Activated T-cell treated with anti-CD3 and anti-CD28 coated beads, Interleukin-2, amount 50 U/mL, for 4 hours (primary cell): ENCODE results near the gene TLR6. TPM values are rescaled to one million over a fixed set of nuclear protein-coding genes. Genes with fewer than 3 reads are reported as not detected.

Experiments used
- ATAC-seq, 2 donors: fragments of 200-7000 bp; cut with Tn5 transposase; one replicate each; pipeline ENCODE4 v1.10.0; 2021
- DNase-seq: peaks from one replicate; pipeline ENCODE4 v3.0.0-alpha.2; 2020
- H3K27me3 Mint-ChIP-seq: one replicate; pipeline ENCODE4 v1.8.0; 2021; ENCODE audit warnings: low read depth, mixed read lengths
- H3K36me3 Mint-ChIP-seq: one replicate; pipeline ENCODE4 v1.8.0; 2022; ENCODE audit warnings: mixed read lengths; ENCODE audit not compliant: insufficient read depth
- H3K4me1 Mint-ChIP-seq: one replicate; pipeline ENCODE4 v1.8.0; 2021; ENCODE audit warnings: low read depth, mixed read lengths
- H3K4me3 Mint-ChIP-seq: one replicate; pipeline ENCODE4 v1.8.0; 2021; ENCODE audit warnings: mild to moderate bottlenecking, moderate library complexity, mixed read lengths
- H3K9me3 Mint-ChIP-seq: one replicate; pipeline ENCODE4 v1.8.0; 2021; ENCODE audit warnings: mixed read lengths
- total RNA-seq, 3 donors: library from RNA; stranded (reverse); gene quantifications; one replicate each; pipeline ENCODE4 v1.2.1, GENCODE V29; 2021

The TLR6 gene
- total RNA-seq, 3 donors from 2014 or later, result 0.73 to 1.9 (median 0.95) TPM

DNA sequence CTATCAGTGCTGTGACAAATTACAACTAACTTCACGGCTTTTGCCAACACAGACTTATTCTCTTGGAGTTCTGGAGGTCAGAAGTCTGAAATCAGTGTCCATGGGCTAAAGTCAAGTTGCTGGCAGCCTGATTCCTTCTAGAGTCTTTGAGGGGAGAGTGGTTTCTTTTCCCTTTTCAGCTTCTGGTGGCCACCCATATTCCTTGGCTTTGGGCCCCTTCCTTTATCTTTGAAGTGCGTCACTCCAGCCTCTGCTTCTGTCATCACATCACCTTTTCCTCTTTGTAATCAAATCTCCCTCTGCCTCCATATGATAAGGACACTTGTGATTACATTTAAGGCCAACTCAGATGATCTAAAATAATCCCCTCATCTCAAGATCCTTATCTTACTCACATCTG is 20.0 kb upstream of the TLR6 start:
- Mint-ChIP-seq H3K4me3 (no peak overlapping the region), H3K36me3 (no peaks in the 10 kb centered on the region), H3K9me3 (no peaks in the 10 kb centered on the region), H3K27me3 (no peaks in the 10 kb centered on the region), H3K4me1 (no peaks in the 10 kb centered on the region)
- no peak for DNase-seq
- ATAC-seq, result no peak

DNA sequence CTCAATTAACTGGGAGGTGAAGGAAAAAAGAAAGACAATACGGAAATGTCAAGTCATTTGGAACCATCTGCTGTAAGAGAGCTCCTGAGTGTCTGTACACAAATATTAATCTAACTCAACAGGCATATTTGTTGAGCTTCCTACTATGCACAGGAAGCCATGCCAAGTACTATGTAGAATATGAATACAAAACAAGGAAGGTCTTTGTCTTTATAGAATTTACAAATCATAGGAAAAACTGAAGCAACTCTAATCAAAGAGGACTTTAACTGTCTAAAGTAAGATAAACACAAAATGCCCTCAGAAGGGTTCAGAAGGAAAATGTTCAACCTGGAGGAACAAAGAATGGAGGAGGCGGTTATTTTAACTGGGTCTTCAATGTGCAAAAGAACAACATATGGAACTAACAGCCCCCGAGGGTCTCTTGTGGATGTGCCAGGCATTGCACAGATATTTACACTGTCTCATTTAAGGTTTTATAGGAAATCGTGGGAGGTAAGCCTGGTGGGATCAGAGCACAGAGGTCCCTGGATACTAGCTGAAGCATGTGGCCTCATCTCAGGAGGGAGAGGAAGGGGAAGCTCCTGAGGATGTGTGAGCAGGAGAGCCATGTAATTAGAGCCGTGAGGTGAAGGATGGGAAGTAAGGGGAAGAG is 16.8 kb upstream of the TLR6 start:
- H3K4me3 Mint-ChIP-seq, result no peak overlapping the region
- ATAC-seq (no peak), DNase-seq (no peak)

DNA sequence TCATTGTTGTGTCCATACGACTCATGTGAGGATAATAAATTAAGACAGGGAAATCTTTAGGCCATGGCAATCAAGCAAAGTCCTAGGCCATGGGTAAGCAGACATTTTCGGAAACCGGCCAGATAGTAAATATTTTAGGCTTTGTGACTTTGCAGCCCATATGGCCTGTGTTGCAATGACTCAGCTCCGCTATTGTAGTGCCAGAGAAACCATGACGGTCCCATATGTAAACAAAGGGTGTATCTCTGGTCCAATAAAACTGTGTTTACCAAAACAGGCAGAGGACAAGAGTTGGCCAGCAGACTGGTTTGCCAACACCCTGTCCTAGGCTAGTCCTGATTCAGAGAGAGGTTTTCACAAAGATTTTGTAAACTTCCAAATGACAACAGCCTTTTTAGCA is 16.0 kb upstream of the TLR6 start:
- Mint-ChIP-seq H3K27me3 (peaks cover 6% of the 10 kb centered on the region), H3K36me3 (no peaks in the 10 kb centered on the region), H3K4me3 (no peak overlapping the region), H3K9me3 (no peaks in the 10 kb centered on the region), H3K4me1 (peaks cover 3% of the 10 kb centered on the region)
- DNase-seq (no peak), ATAC-seq (no peak)

More for the DNA sequence above, 16.8 kb upstream of the TLR6 start:
- H3K36me3 Mint-ChIP-seq, result no peaks in the 10 kb centered on the region
- H3K4me1 Mint-ChIP-seq, result peaks cover 2% of the 10 kb centered on the region
- H3K27me3 Mint-ChIP-seq, result peaks cover 3% of the 10 kb centered on the region
- no peaks in the 10 kb centered on the region for H3K9me3 Mint-ChIP-seq

DNA sequence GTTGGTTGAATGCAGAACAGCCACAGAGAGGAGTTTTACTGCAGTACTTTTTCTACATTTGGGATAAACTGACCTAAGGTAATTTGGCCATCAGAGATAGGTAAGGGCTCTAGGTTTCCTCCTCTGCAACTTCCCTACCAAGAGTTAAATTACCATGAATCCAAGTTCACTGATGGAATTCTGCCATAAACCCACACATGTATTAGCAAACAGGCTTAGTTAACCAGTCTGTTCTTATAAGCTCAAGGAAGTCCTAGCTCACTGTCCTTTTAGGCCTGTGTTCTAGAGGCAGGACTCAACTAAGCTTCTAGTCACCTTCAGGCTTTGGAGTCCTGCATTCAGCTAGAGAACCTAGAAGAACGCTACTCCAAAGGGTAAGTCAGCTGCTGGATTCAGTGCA is 15.0 kb upstream of the TLR6 start:
- Mint-ChIP-seq H3K27me3 (peaks cover 10% of the 10 kb centered on the region), H3K9me3 (no peaks in the 10 kb centered on the region), H3K4me1 (peaks cover 8% of the 10 kb centered on the region), H3K4me3 (no peak overlapping the region), H3K36me3 (no peaks in the 10 kb centered on the region)
- no peak for DNase-seq
- no peak for ATAC-seq

DNA sequence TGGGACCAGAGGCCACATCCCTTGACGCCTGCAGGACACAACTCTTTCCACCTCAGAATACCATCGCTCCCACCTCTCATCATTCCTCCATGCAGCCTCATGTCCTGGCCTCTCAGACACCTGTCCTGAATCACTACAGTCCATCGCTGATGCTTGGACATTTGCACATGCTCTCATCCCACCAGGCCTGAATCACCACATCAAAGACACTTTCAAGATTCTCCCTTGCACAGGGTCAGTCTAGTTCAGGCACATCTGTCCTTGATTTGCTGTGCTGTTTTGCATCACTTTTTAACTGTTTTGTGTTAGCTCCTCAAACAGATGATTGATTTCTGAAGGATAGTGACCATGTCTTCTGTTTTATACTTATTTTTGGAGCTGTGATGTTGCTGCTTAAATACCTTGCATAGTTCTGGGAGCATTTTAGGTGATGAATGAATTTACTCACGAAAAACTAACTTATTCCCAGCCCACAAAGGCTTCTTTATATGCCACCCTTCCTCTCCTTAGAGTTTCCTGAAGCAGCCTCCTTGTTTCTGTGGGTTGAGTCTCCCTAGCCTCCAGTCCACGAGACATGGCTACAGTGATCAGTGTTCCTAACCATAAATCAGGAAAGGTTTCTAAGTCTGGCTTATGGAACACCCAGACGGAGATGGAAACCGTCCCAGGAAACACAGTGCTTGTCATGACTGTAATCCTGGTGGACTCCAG is 13.6 kb upstream of the TLR6 start:
- DNase-seq (no peak), ATAC-seq (no peak)
- Mint-ChIP-seq H3K4me1 (peaks cover 13% of the 10 kb centered on the region), H3K9me3 (no peaks in the 10 kb centered on the region), H3K36me3 (no peaks in the 10 kb centered on the region), H3K4me3 (no peak overlapping the region), H3K27me3 (peaks cover 11% of the 10 kb centered on the region)

DNA sequence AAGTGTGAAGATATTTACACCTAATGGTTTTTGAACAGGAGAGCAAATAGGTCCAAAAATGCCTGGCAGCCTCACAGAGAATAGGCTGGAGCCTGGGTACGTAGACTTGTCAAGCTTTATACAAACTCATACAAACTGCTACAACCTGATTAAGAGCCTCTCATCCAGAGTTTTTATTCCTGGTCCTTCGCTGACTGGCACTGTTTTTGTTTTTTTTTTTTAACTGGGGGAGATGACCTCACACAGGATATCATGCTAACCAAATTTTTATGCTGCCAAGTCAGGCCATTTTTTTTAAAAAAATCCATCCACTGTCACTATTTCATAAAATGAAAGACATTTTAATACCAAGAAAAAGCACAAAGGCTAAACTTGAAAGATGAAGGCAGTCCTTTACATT is 12.9 kb upstream of the TLR6 start:
- H3K27me3 Mint-ChIP-seq, result peaks cover 12% of the 10 kb centered on the region
- H3K9me3 Mint-ChIP-seq, result no peaks in the 10 kb centered on the region
- H3K4me1 Mint-ChIP-seq, result peaks cover 13% of the 10 kb centered on the region
- ATAC-seq (no peak), DNase-seq (no peak)
- no peak overlapping the region for H3K4me3 Mint-ChIP-seq
- H3K36me3 Mint-ChIP-seq, result no peaks in the 10 kb centered on the region

DNA sequence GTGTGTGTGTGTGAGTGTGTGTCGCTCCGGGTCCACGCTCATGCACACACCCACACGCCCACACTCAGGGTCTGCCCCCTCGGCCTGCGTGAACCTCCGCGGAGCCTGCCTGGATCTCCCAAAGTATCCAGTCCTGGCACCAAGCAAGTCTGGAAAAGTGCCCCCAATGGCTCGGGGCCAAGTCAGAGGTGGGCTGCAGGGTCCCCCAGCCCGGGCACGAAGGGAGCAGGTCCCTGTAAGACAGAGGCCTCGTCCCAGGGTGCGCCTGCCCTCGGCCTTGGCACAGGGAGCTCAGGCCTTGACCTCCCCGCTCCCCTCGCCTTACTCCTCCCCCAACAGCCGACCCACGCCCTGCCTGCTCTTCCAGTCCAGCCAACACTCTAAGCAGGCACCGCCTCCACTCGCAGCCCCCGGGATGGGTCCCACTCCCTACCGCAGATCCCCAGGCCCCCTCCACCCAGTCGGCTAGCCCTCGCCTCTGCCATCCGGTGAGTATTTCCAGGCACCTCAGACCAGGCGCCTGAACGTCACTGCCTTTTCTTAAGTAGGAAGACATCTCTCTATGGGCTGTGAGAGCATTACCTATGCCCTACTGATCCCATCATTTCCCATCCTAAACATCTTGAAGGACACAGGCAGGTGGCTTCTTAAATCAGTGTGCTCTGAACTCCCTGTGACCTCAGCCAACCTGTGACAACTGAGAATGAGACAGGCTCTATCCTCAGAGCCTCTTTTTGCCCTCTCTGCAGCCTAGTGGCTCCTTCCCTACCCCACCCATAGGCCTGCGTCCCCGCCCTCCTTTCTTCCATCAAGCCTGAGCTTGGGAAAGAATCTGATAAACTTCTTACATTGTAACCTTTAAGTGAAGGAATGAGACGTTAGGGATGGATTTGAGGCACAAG is 11.7 kb upstream of the TLR6 start:
- DNase-seq (no peak), ATAC-seq (peak in 1 of 2 donors; percentile 12)
- Mint-ChIP-seq H3K4me1 (peaks cover 13% of the 10 kb centered on the region), H3K36me3 (no peaks in the 10 kb centered on the region), H3K4me3 (peak overlapping the region; percentile 59), H3K9me3 (no peaks in the 10 kb centered on the region), H3K27me3 (peaks cover 12% of the 10 kb centered on the region)

DNA sequence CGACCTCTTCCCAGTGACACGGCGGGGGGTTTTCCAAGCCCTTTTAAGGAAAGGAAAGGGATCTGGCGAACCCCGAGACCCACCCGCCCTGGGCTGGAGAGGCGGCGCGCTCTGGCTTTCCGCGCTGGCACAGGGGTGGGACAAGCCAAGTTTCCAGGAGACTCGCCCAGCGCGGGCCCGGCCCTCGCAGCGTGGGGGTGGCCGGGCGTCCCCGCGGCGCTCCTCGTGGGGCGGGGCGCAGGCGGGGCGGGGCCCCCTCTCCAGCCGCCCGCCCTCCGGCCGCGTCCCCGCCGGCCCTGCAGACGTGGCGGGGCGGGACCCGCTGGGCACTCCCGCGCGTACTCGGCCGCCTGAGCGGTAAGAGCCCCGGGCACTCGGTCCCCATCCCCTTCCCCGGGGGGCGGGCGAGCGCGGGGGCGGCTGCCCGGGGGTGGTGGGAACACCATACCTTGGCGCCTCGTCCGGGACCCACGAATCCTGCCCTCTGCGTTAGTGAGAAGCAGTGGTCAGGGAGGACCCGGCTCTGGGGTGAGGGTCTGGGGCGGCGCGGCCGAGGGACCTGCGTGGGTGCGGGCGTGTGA is 11.0 kb upstream of the TLR6 start, which contains the start of gene FAM114A1:
Gene FAM114A1 (plus strand): TSS at position 329 of the 581 bp plus-strand sequence. CDS start 10,273 bp downstream, outside the sequence.
- Mint-ChIP-seq H3K27me3 (peaks cover 16% of the 10 kb centered on the region), H3K4me1 (peaks cover 13% of the 10 kb centered on the region), H3K9me3 (no peaks in the 10 kb centered on the region), H3K4me3 (peak within 1 kb of the TSS; percentile 67), H3K36me3 (no peaks in the 10 kb centered on the region)
- ATAC-seq (peak; percentile 84 to 88), DNase-seq (no peak)

DNA sequence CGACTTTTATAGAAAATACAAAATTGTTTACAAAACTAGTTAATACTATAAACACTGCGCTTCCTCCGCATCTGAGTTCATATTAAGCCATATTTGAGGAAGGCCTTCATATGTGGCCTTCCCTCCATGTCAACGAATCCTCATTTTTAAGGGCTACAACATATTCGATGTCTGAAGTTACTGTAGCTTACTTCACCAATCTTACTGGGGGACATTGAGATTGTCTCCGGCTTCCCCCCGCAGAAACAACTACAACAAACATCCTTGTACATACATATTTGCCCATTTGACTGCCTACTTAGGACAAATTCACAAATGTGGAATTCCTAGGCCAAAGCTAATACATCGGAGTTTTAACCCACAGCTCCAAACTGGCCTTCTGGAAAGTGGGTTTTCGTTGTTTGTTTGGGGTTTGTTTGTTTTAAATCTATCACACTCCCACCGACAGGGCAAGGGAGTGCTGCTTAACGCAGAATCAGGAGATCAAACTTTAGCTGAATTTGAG is 10.4 kb upstream of the TLR6 start:
- peaks cover 13% of the 10 kb centered on the region for H3K4me1 Mint-ChIP-seq
- DNase-seq (no peak), ATAC-seq (no peak)
- no peaks in the 10 kb centered on the region for H3K9me3 Mint-ChIP-seq
- H3K4me3 Mint-ChIP-seq, result peak overlapping the region; percentile 67
- H3K27me3 Mint-ChIP-seq, result peaks cover 16% of the 10 kb centered on the region
- H3K36me3 Mint-ChIP-seq, result no peaks in the 10 kb centered on the region

DNA sequence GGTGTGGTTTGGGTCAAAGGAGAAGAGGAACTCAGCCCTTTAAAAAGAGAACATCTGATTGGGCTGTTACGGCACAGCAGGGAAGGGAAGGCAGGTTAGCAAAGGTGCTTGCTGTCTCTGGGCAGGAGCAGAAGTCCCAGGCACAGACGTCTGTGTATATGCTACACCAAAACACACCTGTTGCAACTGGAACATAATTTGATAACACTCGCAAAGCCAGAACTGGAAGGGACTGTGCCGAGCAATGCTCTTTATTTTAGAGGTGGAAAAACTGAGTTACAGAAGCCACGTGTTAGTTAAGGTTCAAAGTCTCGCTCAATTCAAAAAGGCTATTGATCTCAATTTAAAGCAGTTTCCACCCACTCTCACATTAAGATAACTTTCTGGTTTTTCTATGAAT is 8.8 kb upstream of the TLR6 start:
- Mint-ChIP-seq H3K27me3 (peaks cover 16% of the 10 kb centered on the region), H3K4me1 (peaks cover 20% of the 10 kb centered on the region), H3K4me3 (no peak overlapping the region), H3K36me3 (no peaks in the 10 kb centered on the region), H3K9me3 (no peaks in the 10 kb centered on the region)
- no peak for DNase-seq
- ATAC-seq, result no peak

DNA sequence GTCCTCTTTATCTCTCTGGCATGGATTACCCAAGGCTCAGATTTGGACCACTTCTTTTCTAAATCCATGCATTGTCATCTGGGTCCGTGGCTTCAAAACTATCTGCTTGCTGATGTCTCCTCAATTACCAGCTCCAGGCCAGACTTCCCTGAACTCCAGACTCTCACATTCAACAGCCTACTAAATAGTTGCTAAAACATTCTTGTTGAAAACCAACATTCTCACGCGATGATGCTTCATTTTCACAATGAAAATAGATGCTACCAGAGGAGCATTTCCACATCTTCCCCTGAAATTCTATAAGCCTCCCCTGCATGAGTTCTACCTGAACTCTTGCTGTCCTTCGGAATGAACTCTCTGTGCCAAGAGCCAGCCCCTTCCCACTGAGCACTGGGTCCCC is 5.2 kb upstream of the TLR6 start:
- H3K9me3 Mint-ChIP-seq, result no peaks in the 10 kb centered on the region
- ATAC-seq (no peak), DNase-seq (no peak)
- peaks cover 26% of the 10 kb centered on the region for H3K4me1 Mint-ChIP-seq
- H3K27me3 Mint-ChIP-seq, result peaks cover 5% of the 10 kb centered on the region
- no peak overlapping the region for H3K4me3 Mint-ChIP-seq
- H3K36me3 Mint-ChIP-seq, result no peaks in the 10 kb centered on the region

DNA sequence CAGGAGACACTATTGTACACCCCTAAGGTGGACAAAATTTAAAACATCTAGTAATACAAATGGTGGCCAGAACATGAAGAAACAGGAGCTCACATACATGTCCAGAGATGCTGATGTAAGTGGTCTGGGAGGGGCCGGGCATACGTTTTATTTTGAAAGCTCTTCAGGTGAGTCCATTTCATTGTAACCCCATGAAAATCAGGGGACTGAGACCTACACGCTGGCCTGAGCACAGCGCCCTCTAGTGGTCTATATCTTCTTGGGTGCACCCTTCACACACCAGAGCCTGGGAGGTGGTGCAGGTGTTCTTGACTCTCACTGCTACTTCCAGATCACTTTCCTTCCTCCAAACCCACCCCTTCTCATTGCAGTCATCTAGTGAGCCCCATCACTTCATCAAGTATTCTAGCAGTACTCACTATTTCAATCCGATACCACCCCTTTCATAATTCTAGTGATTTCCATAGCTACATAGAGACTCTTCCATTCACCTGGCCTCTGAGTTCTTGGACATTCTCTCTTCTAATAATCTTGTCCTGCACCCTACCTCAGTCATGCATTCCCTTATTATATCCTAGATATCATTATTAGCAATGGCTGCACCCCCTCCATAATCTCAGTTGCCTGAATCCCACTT is 4.3 kb upstream of the TLR6 start:
- ATAC-seq (peak; percentile 42 to 65), DNase-seq (peak; percentile 47)
- Mint-ChIP-seq H3K9me3 (no peaks in the 10 kb centered on the region), H3K27me3 (peaks cover 5% of the 10 kb centered on the region), H3K4me1 (peaks cover 34% of the 10 kb centered on the region), H3K36me3 (no peaks in the 10 kb centered on the region), H3K4me3 (no peak overlapping the region)

DNA sequence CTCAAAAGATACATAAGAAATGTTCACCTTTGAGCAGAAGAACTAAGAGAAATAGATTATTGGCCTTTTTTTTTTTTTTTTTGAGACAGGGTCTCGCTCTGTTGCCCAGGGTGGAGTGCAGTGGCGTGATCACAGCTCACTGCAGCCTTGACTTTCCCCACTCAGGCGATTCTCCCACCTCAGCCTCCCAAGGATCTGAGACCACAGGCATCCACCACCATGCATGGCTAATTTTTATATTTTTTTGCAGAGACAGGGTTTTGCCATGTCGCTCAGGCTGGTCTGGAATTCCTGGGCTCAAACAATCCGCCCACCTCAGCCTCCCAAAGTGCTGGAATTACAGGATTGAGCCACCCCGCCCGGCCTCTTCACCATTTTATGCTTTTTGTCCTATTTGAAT is 2.9 kb upstream of the TLR6 start:
- Mint-ChIP-seq H3K4me1 (peaks cover 34% of the 10 kb centered on the region), H3K4me3 (no peak overlapping the region), H3K36me3 (no peaks in the 10 kb centered on the region), H3K9me3 (no peaks in the 10 kb centered on the region), H3K27me3 (peaks cover 4% of the 10 kb centered on the region)
- ATAC-seq (no peak), DNase-seq (no peak)

DNA sequence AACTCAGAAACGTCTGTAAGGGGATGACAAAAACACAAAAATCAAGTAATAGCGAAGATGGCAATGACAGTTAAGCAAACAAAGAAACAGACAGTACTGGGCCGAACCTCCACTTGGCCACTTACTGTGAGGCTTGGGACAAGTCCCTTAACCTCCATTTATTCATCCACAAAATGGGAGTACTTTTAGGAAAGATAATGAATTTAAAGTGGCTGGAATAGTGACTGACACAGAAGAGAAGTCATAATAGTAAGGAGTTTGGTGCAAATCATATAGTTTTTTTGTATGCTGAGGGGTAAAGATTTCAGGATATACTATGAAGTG is 1.4 kb upstream of the TLR6 start:
- Mint-ChIP-seq H3K9me3 (no peaks in the 10 kb centered on the region), H3K4me3 (peak overlapping the region; percentile 56)
- no peak for ATAC-seq

More for the DNA sequence above, 1.4 kb upstream of the TLR6 start:
- DNase-seq, result no peak
- H3K27me3 Mint-ChIP-seq, result peaks cover 3% of the 10 kb centered on the region
- H3K4me1 Mint-ChIP-seq, result peaks cover 36% of the 10 kb centered on the region
- H3K36me3 Mint-ChIP-seq, result no peaks in the 10 kb centered on the region
